ENCODE data around the gene APPL2. TPM values are rescaled to one million over a fixed set of nuclear protein-coding genes. Genes with fewer than 3 reads are reported as not detected.

Gene APPL2
- total RNA-seq, 6 donors from 2014 or later: 23.8 to 72.3 (median 28.6) TPM

DNA sequence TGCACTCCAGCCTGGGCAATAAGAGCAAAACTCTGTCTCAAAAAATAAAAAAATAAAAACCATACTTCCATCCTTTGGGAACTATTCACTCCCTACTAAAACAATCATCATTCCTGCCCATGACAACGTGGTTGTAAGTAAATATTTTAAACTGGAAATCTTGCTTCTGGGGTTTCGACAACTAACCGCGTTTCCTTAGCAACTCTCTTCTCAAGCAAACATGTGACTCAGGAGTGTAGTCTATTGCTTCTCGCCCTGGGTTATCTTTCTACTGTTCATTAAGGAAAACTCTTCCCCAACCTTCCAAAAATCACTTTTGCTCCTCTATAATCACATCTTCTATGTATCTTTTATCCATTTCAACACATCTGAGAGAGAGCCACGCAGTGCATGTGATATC, 21.8 kb downstream of the APPL2 start:
- Histone ChIP-seq H3K4me3 (no peak overlapping the region), H3K4me1 (peaks cover 0 to 4% (median 2%) of the 10 kb centered on the region in 4 donors), H3K9me3 (no peaks in the 10 kb centered on the region), H3K27me3 (no peaks in the 10 kb centered on the region), H3K36me3 (peaks cover 8 to 75% (median 28%) of the 10 kb centered on the region in 4 donors), H3K27ac (no peak overlapping the region)
- WGBS, 2 donors: 90 to 93% methylated on average over 6 of the region's 6 CpGs
- ATAC-seq (ENCODE audit: low FRiP score in 2 of 2) (peak in 1 of 2 donors; percentile 48), DNase-seq (no peak)
- TF ChIP-seq, protein P1, sequence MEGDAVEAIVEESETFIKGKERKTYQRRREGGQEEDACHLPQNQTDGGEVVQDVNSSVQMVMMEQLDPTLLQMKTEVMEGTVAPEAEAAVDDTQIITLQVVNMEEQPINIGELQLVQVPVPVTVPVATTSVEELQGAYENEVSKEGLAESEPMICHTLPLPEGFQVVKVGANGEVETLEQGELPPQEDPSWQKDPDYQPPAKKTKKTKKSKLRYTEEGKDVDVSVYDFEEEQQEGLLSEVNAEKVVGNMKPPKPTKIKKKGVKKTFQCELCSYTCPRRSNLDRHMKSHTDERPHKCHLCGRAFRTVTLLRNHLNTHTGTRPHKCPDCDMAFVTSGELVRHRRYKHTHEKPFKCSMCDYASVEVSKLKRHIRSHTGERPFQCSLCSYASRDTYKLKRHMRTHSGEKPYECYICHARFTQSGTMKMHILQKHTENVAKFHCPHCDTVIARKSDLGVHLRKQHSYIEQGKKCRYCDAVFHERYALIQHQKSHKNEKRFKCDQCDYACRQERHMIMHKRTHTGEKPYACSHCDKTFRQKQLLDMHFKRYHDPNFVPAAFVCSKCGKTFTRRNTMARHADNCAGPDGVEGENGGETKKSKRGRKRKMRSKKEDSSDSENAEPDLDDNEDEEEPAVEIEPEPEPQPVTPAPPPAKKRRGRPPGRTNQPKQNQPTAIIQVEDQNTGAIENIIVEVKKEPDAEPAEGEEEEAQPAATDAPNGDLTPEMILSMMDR (IDR thresholded peaks at IDR 0.05): no peak
- TF ChIP-seq POLR2AphosphoS5 (IDR thresholded peaks at IDR 0.05) (no peak), POLR2A (IDR thresholded peaks at IDR 0.05) (no peak), EP300 (IDR thresholded peaks at IDR 0.05) (no peak)

DNA sequence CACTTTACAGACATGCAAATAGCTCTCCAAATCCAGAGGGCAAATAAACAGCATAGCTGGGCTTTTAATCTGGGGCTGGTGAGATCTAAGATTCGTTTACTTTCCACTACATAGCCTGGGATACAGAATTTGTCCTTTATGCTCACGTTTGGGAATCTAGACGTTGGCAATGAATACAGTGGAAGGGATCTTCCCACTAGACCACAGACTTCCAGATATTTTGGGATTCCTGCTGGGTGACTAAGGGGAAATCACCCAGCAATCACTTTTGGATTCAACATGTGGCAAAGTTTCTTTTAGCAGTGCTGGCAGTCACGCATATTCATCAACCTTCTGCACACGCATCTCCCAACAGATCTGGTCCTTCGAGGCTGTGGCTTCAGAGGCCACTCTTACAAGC, 23.5 kb downstream of the APPL2 start:
- no peak for ATAC-seq (ENCODE audit: low FRiP score in 2 of 2)
- DNase-seq: no peak
- Histone ChIP-seq H3K36me3 (peaks cover 10 to 83% (median 30%) of the 10 kb centered on the region in 4 donors), H3K27ac (no peak overlapping the region), H3K4me3 (no peak overlapping the region), H3K4me1 (no peaks in the 10 kb centered on the region), H3K9me3 (no peaks in the 10 kb centered on the region), H3K27me3 (no peaks in the 10 kb centered on the region)
- TF ChIP-seq POLR2A (IDR thresholded peaks at IDR 0.05): no peak
- TF ChIP-seq POLR2AphosphoS5 (IDR thresholded peaks at IDR 0.05): no peak
- no peak for TF ChIP-seq EP300 (IDR thresholded peaks at IDR 0.05)
- TF ChIP-seq, protein P1 (IDR thresholded peaks at IDR 0.05): no peak
- 75 to 77% methylated on average over 6 of the region's 6 CpGs for WGBS, 2 donors

DNA sequence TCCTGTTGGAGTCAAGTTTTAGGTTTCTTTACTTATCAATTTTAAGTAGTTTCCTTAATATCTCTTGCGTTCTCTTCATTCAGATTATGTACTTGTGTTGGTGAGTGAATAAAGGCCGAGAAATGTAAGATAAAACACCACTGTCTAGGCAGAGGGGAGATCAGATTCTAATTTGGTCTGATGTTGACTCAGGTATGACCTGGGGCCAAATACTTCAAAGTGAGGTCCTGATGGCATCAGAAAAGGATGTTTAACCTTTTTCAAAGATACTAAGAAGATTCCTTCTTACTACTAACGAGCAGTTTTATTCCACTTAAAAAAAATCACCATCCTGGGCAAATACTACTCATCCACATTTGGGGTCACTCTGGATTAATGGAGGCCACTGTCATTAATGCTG, 26.9 kb downstream of the APPL2 start:
- no peaks in the 10 kb centered on the region for H3K27me3 ChIP-seq
- ATAC-seq (ENCODE audit: low FRiP score in 2 of 2) (no peak), DNase-seq (no peak)
- H3K4me1 ChIP-seq: no peaks in the 10 kb centered on the region
- 87 to 88% methylated on average over 3 of the region's 3 CpGs for WGBS, 2 donors
- H3K27ac ChIP-seq: no peak overlapping the region
- no peak for TF ChIP-seq EP300 (IDR thresholded peaks at IDR 0.05)
- no peak for TF ChIP-seq POLR2A (IDR thresholded peaks at IDR 0.05)
- H3K9me3 ChIP-seq: no peaks in the 10 kb centered on the region
- no peak overlapping the region for H3K4me3 ChIP-seq
- H3K36me3 ChIP-seq: peaks cover 9 to 83% (median 45%) of the 10 kb centered on the region in 4 donors

DNA sequence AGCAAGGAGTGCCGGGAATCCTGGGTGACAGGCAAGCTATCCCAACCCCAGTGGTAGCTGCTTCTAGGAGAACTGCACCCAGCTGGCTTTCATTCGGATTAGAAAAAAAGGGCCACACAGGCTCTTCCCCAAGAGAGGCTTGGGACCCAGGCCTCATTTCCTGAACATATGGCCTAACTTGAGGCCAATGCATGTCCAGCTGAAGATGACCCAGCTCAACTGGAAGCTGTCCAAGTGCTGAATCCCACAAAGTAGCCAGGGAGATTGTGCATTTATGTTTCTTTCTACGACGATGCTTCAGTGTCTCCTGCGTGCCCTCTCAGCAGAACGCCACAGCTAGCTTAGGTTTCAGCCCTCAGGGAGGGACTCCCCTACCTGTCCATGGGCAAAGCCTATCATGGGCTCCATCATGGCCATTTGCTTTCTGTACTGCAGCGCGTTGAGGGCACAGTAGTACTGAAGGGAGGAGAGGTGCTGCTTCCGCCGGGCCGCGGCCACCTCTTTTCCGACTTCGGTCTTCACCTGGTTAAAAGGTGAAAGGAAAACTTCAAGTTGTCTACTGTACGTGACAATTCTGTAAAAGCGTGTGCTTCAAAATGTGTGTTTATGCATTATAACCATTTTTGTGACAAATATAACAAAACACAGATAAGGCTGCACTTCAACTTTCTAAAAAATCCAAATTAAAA, 29.1 kb downstream of the APPL2 start:
- Histone ChIP-seq H3K27me3 (no peaks in the 10 kb centered on the region), H3K9me3 (no peaks in the 10 kb centered on the region), H3K4me3 (no peak overlapping the region), H3K27ac (no peak overlapping the region), H3K36me3 (peaks cover 9 to 94% (median 55%) of the 10 kb centered on the region in 4 donors), H3K4me1 (no peaks in the 10 kb centered on the region)
- peak in 1 of 2 donors; percentile 50 for DNase-seq
- WGBS, 2 donors: 91 to 96% methylated on average over 15 to 16 of the region's 16 CpGs
- no peak for ATAC-seq (ENCODE audit: low FRiP score in 2 of 2)
- no peak for TF ChIP-seq POLR2A (IDR thresholded peaks at IDR 0.05)
- TF ChIP-seq POLR2AphosphoS5 (IDR thresholded peaks at IDR 0.05): no peak
- TF ChIP-seq EP300 (IDR thresholded peaks at IDR 0.05): no peak
- TF ChIP-seq, protein P1 (IDR thresholded peaks at IDR 0.05): no peak

DNA sequence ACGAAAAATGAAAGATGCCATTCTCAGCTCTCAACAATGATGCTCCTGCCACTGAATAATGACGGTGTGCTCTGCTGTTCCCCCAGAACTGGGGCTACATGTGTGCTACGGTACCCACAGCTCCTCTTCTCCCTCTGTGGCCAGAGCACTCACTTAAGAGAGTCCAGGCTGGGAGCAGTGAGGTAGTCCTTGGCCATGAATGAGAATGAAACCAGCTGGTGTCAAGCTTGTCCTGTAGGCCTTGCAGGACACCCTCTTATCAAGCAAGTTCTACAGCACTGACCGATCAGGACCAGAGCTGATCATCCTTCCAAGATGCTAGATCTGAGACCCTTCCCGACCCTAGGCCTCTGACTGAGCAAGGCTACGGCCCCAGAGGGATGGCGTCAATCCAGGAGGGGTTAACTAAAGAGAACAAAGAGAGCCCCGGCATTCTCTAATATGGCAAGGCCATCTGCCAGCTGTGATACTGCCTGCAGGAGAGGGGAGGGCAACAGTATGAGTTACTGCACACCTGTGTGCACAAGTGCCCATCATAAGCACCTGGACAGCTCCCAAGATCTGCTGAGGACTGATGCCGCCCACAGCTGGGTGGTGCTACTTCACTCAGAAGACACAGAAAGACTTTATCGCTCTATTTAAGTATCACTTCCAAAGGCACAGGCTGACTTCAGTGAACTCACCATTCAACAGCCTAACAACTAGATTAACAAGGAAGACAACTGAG, 30.5 kb downstream of the APPL2 start:
- no peak for DNase-seq
- no peak overlapping the region for H3K4me3 ChIP-seq
- peaks cover 9 to 95% (median 52%) of the 10 kb centered on the region in 4 donors for H3K36me3 ChIP-seq
- no peaks in the 10 kb centered on the region for H3K27me3 ChIP-seq
- no peaks in the 10 kb centered on the region for H3K4me1 ChIP-seq
- TF ChIP-seq POLR2A (IDR thresholded peaks at IDR 0.05): no peak
- no peak for TF ChIP-seq EP300 (IDR thresholded peaks at IDR 0.05)
- TF ChIP-seq POLR2AphosphoS5 (IDR thresholded peaks at IDR 0.05): no peak
- TF ChIP-seq, protein P1 (IDR thresholded peaks at IDR 0.05): no peak
- no peaks in the 10 kb centered on the region for H3K9me3 ChIP-seq
- 88 to 90% methylated on average over 8 to 10 of the region's 10 CpGs for WGBS, 2 donors
- peak in 1 of 2 donors; percentile 9 for ATAC-seq (ENCODE audit: low FRiP score in 2 of 2)
- H3K27ac ChIP-seq: no peak overlapping the region
